H9 (cell line): ENCODE results near the gene STYXL1. TPM values are rescaled to one million over a fixed set of nuclear protein-coding genes. Genes with fewer than 3 reads are reported as not detected.

Source experiments
- DNase-seq: peaks from one replicate; pipeline ENCODE4 v3.0.0-alpha.2; 2017
- H2AFZ ChIP-seq: one replicate; pipeline ENCODE4 v1.6.1; 2013; ENCODE audit warnings: mild to moderate bottlenecking, low read length, control low read depth, moderate library complexity
- H2AK5ac ChIP-seq: 2 replicates; pipeline ENCODE4 v1.6.1; 2013; ENCODE audit warnings: low read length, control low read depth, mixed read lengths; ENCODE audit not compliant: insufficient read length
- H2BK120ac ChIP-seq: one replicate; pipeline ENCODE4 v1.6.1; 2013; ENCODE audit warnings: low read depth, mild to moderate bottlenecking, low read length, control low read depth, inconsistent platforms; ENCODE audit not compliant: poor library complexity, severe bottlenecking
- H2BK12ac ChIP-seq: 2 replicates; pipeline ENCODE4 v1.6.1; 2013; ENCODE audit warnings: low read length, control low read depth, mixed read lengths, low read depth; ENCODE audit not compliant: insufficient read length
- H2BK15ac ChIP-seq: 2 replicates; pipeline ENCODE4 v1.6.1; 2013; ENCODE audit warnings: low read depth, low read length, control low read depth
- H2BK20ac ChIP-seq: one replicate; pipeline ENCODE4 v1.6.1; 2013; ENCODE audit warnings: low read depth, mild to moderate bottlenecking, low read length, control low read depth, inconsistent platforms; ENCODE audit not compliant: poor library complexity, severe bottlenecking
- H2BK5ac ChIP-seq: 2 replicates; pipeline ENCODE4 v1.6.1; 2013; ENCODE audit warnings: low read length, control low read depth, mixed read lengths; ENCODE audit not compliant: insufficient read length
- H3K14ac ChIP-seq: 2 replicates; pipeline ENCODE4 v1.6.1; 2013; ENCODE audit warnings: low read length, control low read depth; ENCODE audit not compliant: insufficient read depth
- H3K18ac ChIP-seq: 2 replicates; pipeline ENCODE4 v1.6.1; 2013; ENCODE audit warnings: low read depth, mild to moderate bottlenecking, mixed read lengths, low read length, control low read depth; ENCODE audit not compliant: insufficient read length
- H3K23ac ChIP-seq: 2 replicates; pipeline ENCODE4 v1.6.1; 2013; ENCODE audit warnings: low read length, control low read depth, mixed read lengths, low read depth; ENCODE audit not compliant: insufficient read length
- H3K23me2 ChIP-seq: 2 replicates; pipeline ENCODE4 v1.6.1; 2013; ENCODE audit warnings: low read depth, mild to moderate bottlenecking, mixed read lengths, low read length, control low read depth; ENCODE audit not compliant: insufficient read length, poor library complexity, severe bottlenecking
- H3K27ac ChIP-seq: 2 replicates; pipeline ENCODE4 v1.5.1; 2013; ENCODE audit warnings: low read length, control low read depth, mixed read lengths, low read depth; ENCODE audit not compliant: insufficient read length
- H3K27me3 ChIP-seq: 2 replicates; pipeline ENCODE4 v1.6.1; 2013; ENCODE audit warnings: low read length, control low read depth, inconsistent platforms; ENCODE audit not compliant: insufficient read depth
- H3K4ac ChIP-seq: 2 replicates; pipeline ENCODE4 v1.6.1; 2013; ENCODE audit warnings: low read depth, mild to moderate bottlenecking, control low read depth, inconsistent platforms, low read length, moderate library complexity
- H3K4me1 ChIP-seq: 2 replicates; pipeline ENCODE4 v1.6.1; 2013; ENCODE audit warnings: low read length, control low read depth, inconsistent platforms; ENCODE audit not compliant: insufficient read depth
- H3K4me2 ChIP-seq: 2 replicates; pipeline ENCODE4 v1.6.1; 2013; ENCODE audit warnings: low read length, control low read depth, mixed read lengths; ENCODE audit not compliant: insufficient read length, insufficient read depth
- H3K56ac ChIP-seq: 2 replicates; pipeline ENCODE4 v1.6.1; 2013; ENCODE audit warnings: low read depth, mild to moderate bottlenecking, mixed read lengths, low read length, control low read depth; ENCODE audit not compliant: insufficient read length
- H3K79me1 ChIP-seq: 2 replicates; pipeline ENCODE4 v1.6.1; 2013; ENCODE audit warnings: low read depth, mild to moderate bottlenecking, moderate library complexity, low read length, control low read depth, inconsistent platforms; ENCODE audit not compliant: insufficient read depth, poor library complexity, severe bottlenecking
- H3K79me2 ChIP-seq: 2 replicates; pipeline ENCODE4 v1.6.1; 2013; ENCODE audit warnings: low read length, control low read depth, inconsistent platforms; ENCODE audit not compliant: insufficient read depth
- H3K9ac ChIP-seq: 2 replicates; pipeline ENCODE4 v1.6.1; 2013; ENCODE audit warnings: low read length, control low read depth, mixed read lengths; ENCODE audit not compliant: insufficient read length; ENCODE audit errors: extremely low read depth
- H3K9me3 ChIP-seq: one replicate; pipeline ENCODE4 v1.6.1; 2013; ENCODE audit warnings: low read depth, low read length, inconsistent platforms; ENCODE audit not compliant: control insufficient read depth
- H3T11ph ChIP-seq: one replicate; pipeline ENCODE4 v1.6.1; 2013; ENCODE audit warnings: mild to moderate bottlenecking, low read length, control low read depth, inconsistent platforms
- H4K20me1 ChIP-seq: one replicate; pipeline ENCODE4 v1.6.1; 2013; ENCODE audit not compliant: control insufficient read depth, insufficient read length, insufficient read depth
- H4K5ac ChIP-seq: 2 replicates; pipeline ENCODE4 v1.6.1; 2013; ENCODE audit warnings: low read depth, mild to moderate bottlenecking, mixed read lengths, low read length, control low read depth; ENCODE audit not compliant: insufficient read length
- H4K8ac ChIP-seq: replicated peaks from 2 replicates; pipeline ENCODE4 v1.6.1; 2013; ENCODE audit warnings: low read length, control low read depth, mixed read lengths, low read depth; ENCODE audit not compliant: insufficient read length
- H4K91ac ChIP-seq: 2 replicates; pipeline ENCODE4 v1.6.1; 2013; ENCODE audit warnings: low read depth, mild to moderate bottlenecking, moderate library complexity, mixed read lengths, low read length, control low read depth; ENCODE audit not compliant: insufficient read length
- H3K27ac Mint-ChIP-seq, 3 experiments: 2 replicates in 2 of 3; 3 replicates in 1 of 3; pipeline ENCODE4 v1.8.0; 2020 to 2021; ENCODE audit warnings: mixed read lengths in 3 of 3, mild to moderate bottlenecking in 1 of 3, moderate library complexity in 1 of 3
- H3K27me3 Mint-ChIP-seq: 2 replicates; pipeline ENCODE4 v1.8.0; 2021; ENCODE audit warnings: low read depth, mild to moderate bottlenecking, moderate library complexity, mixed read lengths
- H3K36me3 Mint-ChIP-seq, 3 experiments: 2 replicates in 2 of 3; 3 replicates in 1 of 3; pipeline ENCODE4 v1.8.0; 2020 to 2021; ENCODE audit warnings: low read depth in 3 of 3, mixed read lengths in 3 of 3; ENCODE audit not compliant: insufficient read depth in 1 of 3
- H3K4me1 Mint-ChIP-seq, 2 experiments: 2 replicates each; pipeline ENCODE4 v1.8.0; 2020; ENCODE audit warnings: mixed read lengths in 2 of 2
- H3K4me3 Mint-ChIP-seq, 2 experiments: 2 replicates in 1 of 2; 3 replicates in 1 of 2; pipeline ENCODE4 v1.8.0; 2020 to 2021; ENCODE audit warnings: mild to moderate bottlenecking in 2 of 2, mixed read lengths in 2 of 2, moderate library complexity in 1 of 2
- H3K9me3 Mint-ChIP-seq, 2 experiments: 2 replicates in 1 of 2; 3 replicates in 1 of 2; pipeline ENCODE4 v1.8.0; 2020; ENCODE audit warnings: mild to moderate bottlenecking in 2 of 2, mixed read lengths in 2 of 2, moderate library complexity in 1 of 2
- CTCF ChIP-seq: fragments of 200-600 bp; sonication (generic); conservative IDR thresholded peaks from 3 replicates; pipeline ENCODE4 v1.8.0; 2021; ENCODE audit warnings: antibody characterized with exemption, mild to moderate bottlenecking
- WGBS: extraction: QIAGEN DNeasy Blood & Tissue Kit; methylation state at CpG from one replicate; pipeline ENCODE4 v1.1.7; 2013; ENCODE audit warnings: missing lambda C conversion rate, low lambda C conversion rate, mixed read lengths; ENCODE audit not compliant: insufficient read length; ENCODE audit errors: extremely low coverage; 5-methylcytosine and 5-hydroxymethylcytosine counted together
- total RNA-seq: library from RNA; stranded (reverse); gene quantifications from 2 replicates; pipeline ENCODE4 v1.2.1, GENCODE V29; 2021

The STYXL1 gene
- total RNA-seq, 1 experiment from 2014 or later, result 38.7 TPM

GRCh38 chr7:75967487-75967997 is 80.3 kb downstream of the STYXL1 start:
- DNase-seq, result no peak
- Mint-ChIP-seq H3K27ac (peak overlapping the region; percentile 73 to 82 (median 78); a peak in 4 of 7 replicates), H3K36me3 (peaks cover 11 to 32% (median 30%) of the 10 kb centered on the region in 3 experiments; a peak in 6 of 7 replicates)

More at GRCh38 chr7:75967487-75967997, 80.3 kb downstream of the STYXL1 start:
- Mint-ChIP-seq H3K4me3 (no peak overlapping the region), H3K4me1 (peaks cover 4 to 11% of the 10 kb centered on the region in 2 experiments; a peak in 3 of 4 replicates), H3K27me3 (no peaks in the 10 kb centered on the region; the same call in 1 of the 2 replicates), H3K9me3 (no peaks in the 10 kb centered on the region)
- no peak overlapping the region for H2BK12ac ChIP-seq
- H2BK15ac ChIP-seq, result no peak overlapping the region
- no peaks in the 10 kb centered on the region for H3K9me3 ChIP-seq
- H3K23ac ChIP-seq, result no peak overlapping the region
- H3K56ac ChIP-seq, result no peak overlapping the region
- H2BK5ac ChIP-seq, result no peak overlapping the region
- H3K79me2 ChIP-seq, result no peaks in the 10 kb centered on the region
- H3K14ac ChIP-seq, result no peak overlapping the region; the same call in 1 of the 2 replicates
- H3K18ac ChIP-seq, result no peak overlapping the region
- no peak for TF ChIP-seq CTCF
- H3K27ac ChIP-seq, result no peak overlapping the region
- H2AK5ac ChIP-seq, result no peak overlapping the region
- H3K4me1 ChIP-seq, result no peaks in the 10 kb centered on the region
- no peak overlapping the region for H4K8ac ChIP-seq
- H3K79me1 ChIP-seq, result no peaks in the 10 kb centered on the region
- no peak overlapping the region for H3K4me2 ChIP-seq
- WGBS, result no CpG with 5 or more reads among the region's 13 CpGs
- no peak overlapping the region for H3T11ph ChIP-seq
- H3K9ac ChIP-seq, result no peak overlapping the region
- H4K5ac ChIP-seq, result no peak overlapping the region
- H3K4ac ChIP-seq, result no peak overlapping the region
- H2AFZ ChIP-seq, result no peak overlapping the region
- H3K23me2 ChIP-seq, result no peaks in the 10 kb centered on the region
- no peak overlapping the region for H2BK20ac ChIP-seq
- no peak overlapping the region for H2BK120ac ChIP-seq
- no peaks in the 10 kb centered on the region for H4K20me1 ChIP-seq
- no peak overlapping the region for H4K91ac ChIP-seq
- no peaks in the 10 kb centered on the region for H3K27me3 ChIP-seq
